DMS153 treated with DMSO at 0.1 percent for 48 hours (cell line): ENCODE data around the gene DNAJC1.

Source experiments
- DNase-seq: peaks from one replicate; lab custom pipeline; 2025; ENCODE audit not compliant: unreplicated experiment; lab: John Stamatoyannopoulos, UW

The DNAJC1 gene

GRCh38 chr10:21764466-21765189 lies 238.9 kb downstream of the DNAJC1 start:
- DNase-seq, result no peak

GRCh38 chr10:21760332-21760731 lies 243.2 kb downstream of the DNAJC1 start:
- no peak for DNase-seq

GRCh38 chr10:21759232-21759631 lies 244.3 kb downstream of the DNAJC1 start:
- DNase-seq, result no peak

GRCh38 chr10:21758696-21759095 lies 244.8 kb downstream of the DNAJC1 start:
- no peak for DNase-seq

- DNase-seq, result no peak
Measured at GRCh38 chr10:21758239-21758638, 245.3 kb downstream of the DNAJC1 start.

- no peak for DNase-seq
Measured at GRCh38 chr10:21757185-21757901, 246.2 kb downstream of the DNAJC1 start.

- DNase-seq, result no peak
Measured at GRCh38 chr10:21756707-21757106, 246.8 kb downstream of the DNAJC1 start.

GRCh38 chr10:21754410-21755011 lies 249.0 kb downstream of the DNAJC1 start:
- no peak for DNase-seq

- no peak for DNase-seq
Measured at GRCh38 chr10:21753497-21754270, 249.8 kb downstream of the DNAJC1 start.

GRCh38 chr10:21751341-21752310 lies 251.9 kb downstream of the DNAJC1 start:
- no peak for DNase-seq

- DNase-seq, result no peak
Measured at GRCh38 chr10:21750424-21750823, 253.1 kb downstream of the DNAJC1 start.

GRCh38 chr10:21749788-21750187 lies 253.7 kb downstream of the DNAJC1 start:
- DNase-seq, result no peak

GRCh38 chr10:21747809-21748208 lies 255.7 kb downstream of the DNAJC1 start:
- no peak for DNase-seq

- DNase-seq, result no peak
Measured at GRCh38 chr10:21746118-21746517, 257.4 kb downstream of the DNAJC1 start.

- DNase-seq, result no peak
Measured at GRCh38 chr10:21744223-21744622, 259.3 kb downstream of the DNAJC1 start.

- no peak for DNase-seq
Measured at GRCh38 chr10:21742740-21743412, 260.7 kb downstream of the DNAJC1 start.

- no peak for DNase-seq
Measured at GRCh38 chr10:21740989-21741388, 262.5 kb downstream of the DNAJC1 start.

- DNase-seq, result no peak
Measured at GRCh38 chr10:21737106-21737505, 266.4 kb downstream of the DNAJC1 start.

GRCh38 chr10:21733710-21734109 lies 269.8 kb downstream of the DNAJC1 start:
- DNase-seq, result no peak
